ENCODE measurements around the gene GNAI3.

DNA sequence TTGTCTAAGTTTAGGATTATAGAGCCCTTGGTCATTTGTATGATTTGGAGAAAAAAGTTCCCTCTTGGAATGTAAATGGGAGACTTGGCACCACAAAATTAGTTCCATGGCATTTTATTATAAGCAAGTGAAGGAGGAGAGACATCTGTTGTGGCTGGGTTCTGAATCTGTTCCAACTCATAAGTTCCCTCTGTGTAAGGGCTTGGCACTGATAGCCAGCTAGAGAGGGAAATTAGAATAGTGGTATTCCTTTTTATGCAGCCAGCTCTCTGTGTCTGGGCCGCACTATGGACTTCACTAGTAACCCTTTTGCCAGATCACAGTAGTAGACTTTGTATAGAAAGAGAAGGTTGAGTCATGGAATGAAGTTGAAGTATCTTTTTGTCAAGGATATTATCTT is 31.1 kb downstream of the GNAI3 start:
- TF ChIP-seq CTCF (conservative IDR thresholded peaks at IDR 0.05; ENCODE audit: low read depth, low read length): no peak
- no peak for TF ChIP-seq EZH2 (IDR thresholded peaks at IDR 0.05; ENCODE audit: borderline replicate concordance, low read depth, low read length, poor library complexity, severe bottlenecking)
